PFSK-1 (cell line): ENCODE measurements around the gene LRP2.

Source experiments
- FOXP2 ChIP-seq: optimal IDR thresholded peaks from 2 replicates; pipeline ENCODE3; 2011; ENCODE audit warnings: borderline replicate concordance, control low read depth, inconsistent platforms; ENCODE audit not compliant: insufficient read depth; ENCODE audit errors: extremely low read length, extremely low read depth
- POLR2AphosphoS5 ChIP-seq: IDR thresholded peaks from 2 replicates; pipeline ENCODE4 v1.6.1; 2012; ENCODE audit warnings: low read depth, mild to moderate bottlenecking, control low read depth, low read length, moderate library complexity
- SIN3A ChIP-seq: IDR thresholded peaks from 2 replicates; pipeline ENCODE4 v1.6.1; 2012; ENCODE audit warnings: mild to moderate bottlenecking, low read length, moderate library complexity, borderline replicate concordance; ENCODE audit not compliant: insufficient read depth
- TAF1 ChIP-seq: IDR thresholded peaks from 2 replicates; pipeline ENCODE4 v1.6.1; 2012; ENCODE audit warnings: low read length, control low read depth, borderline replicate concordance; ENCODE audit not compliant: insufficient read depth
- TF ChIP-seq, protein P1 (sequence below), 2 experiments: IDR thresholded peaks; 2 replicates each; pipeline versions ENCODE4 v1.6.1 to v1.8.0; 2011 to 2012; ENCODE audit warnings: low read depth in 2 of 2, low read length in 2 of 2, control low read depth in 1 of 2, inconsistent platforms in 1 of 2, mild to moderate bottlenecking in 1 of 2, moderate library complexity in 1 of 2; ENCODE audit not compliant: insufficient read depth in 1 of 2

Gene LRP2

GRCh38 chr2:169329688-169330554 is 32.4 kb downstream of the LRP2 start:
- TF ChIP-seq, protein P1, sequence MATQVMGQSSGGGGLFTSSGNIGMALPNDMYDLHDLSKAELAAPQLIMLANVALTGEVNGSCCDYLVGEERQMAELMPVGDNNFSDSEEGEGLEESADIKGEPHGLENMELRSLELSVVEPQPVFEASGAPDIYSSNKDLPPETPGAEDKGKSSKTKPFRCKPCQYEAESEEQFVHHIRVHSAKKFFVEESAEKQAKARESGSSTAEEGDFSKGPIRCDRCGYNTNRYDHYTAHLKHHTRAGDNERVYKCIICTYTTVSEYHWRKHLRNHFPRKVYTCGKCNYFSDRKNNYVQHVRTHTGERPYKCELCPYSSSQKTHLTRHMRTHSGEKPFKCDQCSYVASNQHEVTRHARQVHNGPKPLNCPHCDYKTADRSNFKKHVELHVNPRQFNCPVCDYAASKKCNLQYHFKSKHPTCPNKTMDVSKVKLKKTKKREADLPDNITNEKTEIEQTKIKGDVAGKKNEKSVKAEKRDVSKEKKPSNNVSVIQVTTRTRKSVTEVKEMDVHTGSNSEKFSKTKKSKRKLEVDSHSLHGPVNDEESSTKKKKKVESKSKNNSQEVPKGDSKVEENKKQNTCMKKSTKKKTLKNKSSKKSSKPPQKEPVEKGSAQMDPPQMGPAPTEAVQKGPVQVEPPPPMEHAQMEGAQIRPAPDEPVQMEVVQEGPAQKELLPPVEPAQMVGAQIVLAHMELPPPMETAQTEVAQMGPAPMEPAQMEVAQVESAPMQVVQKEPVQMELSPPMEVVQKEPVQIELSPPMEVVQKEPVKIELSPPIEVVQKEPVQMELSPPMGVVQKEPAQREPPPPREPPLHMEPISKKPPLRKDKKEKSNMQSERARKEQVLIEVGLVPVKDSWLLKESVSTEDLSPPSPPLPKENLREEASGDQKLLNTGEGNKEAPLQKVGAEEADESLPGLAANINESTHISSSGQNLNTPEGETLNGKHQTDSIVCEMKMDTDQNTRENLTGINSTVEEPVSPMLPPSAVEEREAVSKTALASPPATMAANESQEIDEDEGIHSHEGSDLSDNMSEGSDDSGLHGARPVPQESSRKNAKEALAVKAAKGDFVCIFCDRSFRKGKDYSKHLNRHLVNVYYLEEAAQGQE (IDR thresholded peaks at IDR 0.05; ENCODE audit: insufficient read depth in 1 of 2, low read depth in 2 of 2, low read length in 2 of 2) = no peak
- TF ChIP-seq POLR2AphosphoS5 (no peak), FOXP2 (no peak), SIN3A (no peak), TAF1 (no peak)

DNA sequence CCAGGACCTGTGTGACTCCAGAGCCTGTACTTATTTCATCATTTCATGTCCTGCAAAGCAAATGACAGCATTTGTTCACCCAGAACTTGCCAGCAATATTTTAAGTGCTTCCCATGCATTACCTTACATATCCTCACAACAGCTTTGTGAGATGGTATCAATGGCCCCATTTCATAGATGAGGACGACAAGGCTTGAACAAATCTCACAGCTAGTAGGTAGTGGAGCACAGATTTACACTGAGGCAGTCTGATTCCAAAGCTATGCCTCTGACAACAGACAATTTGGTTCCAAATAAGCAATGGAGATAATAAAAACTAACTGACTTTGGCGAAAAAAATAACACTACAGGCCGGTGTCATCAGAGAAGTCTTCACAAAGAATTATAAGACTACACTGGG is 33.5 kb downstream of the LRP2 start:
- TF ChIP-seq, protein P1 (IDR thresholded peaks at IDR 0.05; ENCODE audit: insufficient read depth in 1 of 2, low read depth in 2 of 2, low read length in 2 of 2) = no peak
- TF ChIP-seq POLR2AphosphoS5 (no peak), FOXP2 (no peak), TAF1 (no peak), SIN3A (no peak)

DNA sequence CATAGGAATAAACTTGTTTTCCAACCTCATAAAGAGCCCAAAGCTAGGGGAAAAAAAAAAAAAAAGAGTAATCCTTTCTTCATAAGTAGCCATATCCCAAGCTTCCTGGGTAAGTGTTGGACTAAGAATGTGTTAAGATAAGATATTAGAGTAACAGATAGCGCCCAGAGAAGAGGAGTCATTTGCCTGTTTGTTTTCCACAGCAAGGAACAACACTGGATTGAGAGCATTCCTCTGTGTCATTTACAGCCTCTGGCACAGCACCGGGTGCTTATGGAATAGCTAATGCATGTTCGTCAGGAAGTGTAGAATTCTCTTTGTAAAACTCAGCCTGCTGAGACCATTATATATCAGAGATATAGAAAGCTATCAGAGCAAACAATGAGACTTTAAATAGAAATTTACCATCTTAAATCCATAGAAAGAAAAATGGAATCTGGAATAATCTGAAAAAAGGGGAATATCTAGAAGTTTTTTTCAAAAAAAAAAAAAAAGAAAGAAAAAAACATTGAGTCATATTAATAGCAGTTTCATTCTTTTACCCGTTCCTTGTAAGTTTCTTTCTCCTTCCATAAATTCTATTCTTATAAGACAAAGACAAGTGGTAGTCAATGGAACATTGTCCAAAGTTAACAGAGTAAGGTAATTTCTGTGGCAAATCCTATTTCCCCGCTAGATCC is 37.6 kb downstream of the LRP2 start:
- TF ChIP-seq FOXP2 (no peak), SIN3A (no peak)

- TF ChIP-seq, protein P1 (IDR thresholded peaks at IDR 0.05; ENCODE audit: insufficient read depth in 1 of 2, low read depth in 2 of 2, low read length in 2 of 2) = no peak
- TF ChIP-seq FOXP2 (no peak), TAF1 (no peak), POLR2AphosphoS5 (no peak), SIN3A (no peak)
These were observed 38.5 kb downstream of the LRP2 start for GRCh38 chr2:169323841-169324240.

GRCh38 chr2:169320561-169320960 is 41.8 kb downstream of the LRP2 start:
- TF ChIP-seq, protein P1 (IDR thresholded peaks at IDR 0.05; ENCODE audit: insufficient read depth in 1 of 2, low read depth in 2 of 2, low read length in 2 of 2) = no peak
- TF ChIP-seq FOXP2 (no peak), POLR2AphosphoS5 (no peak), SIN3A (no peak), TAF1 (no peak)
